GM20000 (cell line): Measurements from ENCODE around the gene PRPSAP1.
"Not testable (repeated sequence)": the region's sequence is repeated elsewhere in the genome, so short reads cannot be mapped to it uniquely, and the experiment has no call there.

ENCODE experiments used
- DNase-seq: peaks from one replicate; pipeline ENCODE4 v3.0.0; 2012; ENCODE audit warnings: low spot score
- CTCF ChIP-seq: IDR thresholded peaks from 2 replicates; pipeline ENCODE4 v1.5.1; 2012; ENCODE audit warnings: mild to moderate bottlenecking, control low read depth; ENCODE audit errors: extremely low read depth, missing control alignments

The PRPSAP1 gene

DNA sequence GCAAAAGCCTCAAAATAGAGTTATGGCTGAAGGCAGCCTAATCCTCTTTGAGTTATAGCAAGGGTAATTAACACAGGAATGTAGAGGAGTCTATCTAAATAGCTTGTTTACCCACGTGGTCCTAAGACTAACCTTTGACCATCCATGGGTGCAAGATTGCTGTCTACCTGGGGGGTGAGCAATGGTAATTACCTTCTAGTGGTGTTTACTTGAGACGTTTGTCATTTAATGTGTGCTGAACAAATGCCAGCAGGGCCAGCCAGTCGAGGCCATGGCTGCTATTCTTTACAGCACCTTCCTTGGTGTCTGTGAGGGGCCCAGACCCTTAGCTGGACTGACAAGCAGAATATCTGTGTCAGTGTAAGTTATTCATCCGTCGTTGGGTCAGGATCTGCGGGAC lies 13.9 kb upstream of the PRPSAP1 start:
- no peak for TF ChIP-seq CTCF

DNA sequence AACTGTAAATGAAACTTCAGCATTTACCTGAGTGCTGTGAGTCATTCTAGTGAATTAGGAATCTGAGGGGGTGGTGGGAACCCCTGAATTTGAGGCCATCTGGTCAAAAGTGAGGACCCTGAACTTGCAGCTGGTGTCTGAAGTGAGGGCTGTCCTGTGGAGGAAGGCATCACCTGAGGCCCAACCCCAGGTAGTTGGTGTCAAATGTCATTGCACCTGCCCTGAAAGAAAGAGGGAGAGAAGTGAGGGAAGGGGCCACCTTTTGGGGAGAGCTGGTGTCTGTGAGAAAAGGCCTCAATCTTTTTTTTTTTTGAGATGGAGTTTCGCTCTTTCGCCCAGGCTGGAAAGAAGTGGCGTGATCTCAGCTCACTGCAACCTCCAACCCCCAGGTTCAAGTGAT lies 12.5 kb upstream of the PRPSAP1 start:
- no peak for DNase-seq
- TF ChIP-seq CTCF, result no peak

More for the DNA sequence above, 13.9 kb upstream of the PRPSAP1 start:
- DNase-seq, result no peak

- no peak for TF ChIP-seq CTCF
- no peak for DNase-seq
Measured at GRCh38 chr17:76365256-76365903, 11.7 kb upstream of the PRPSAP1 start.

GRCh38 chr17:76363107-76363842 lies 9.6 kb upstream of the PRPSAP1 start:
- no peak for TF ChIP-seq CTCF
- DNase-seq, result no peak

DNA sequence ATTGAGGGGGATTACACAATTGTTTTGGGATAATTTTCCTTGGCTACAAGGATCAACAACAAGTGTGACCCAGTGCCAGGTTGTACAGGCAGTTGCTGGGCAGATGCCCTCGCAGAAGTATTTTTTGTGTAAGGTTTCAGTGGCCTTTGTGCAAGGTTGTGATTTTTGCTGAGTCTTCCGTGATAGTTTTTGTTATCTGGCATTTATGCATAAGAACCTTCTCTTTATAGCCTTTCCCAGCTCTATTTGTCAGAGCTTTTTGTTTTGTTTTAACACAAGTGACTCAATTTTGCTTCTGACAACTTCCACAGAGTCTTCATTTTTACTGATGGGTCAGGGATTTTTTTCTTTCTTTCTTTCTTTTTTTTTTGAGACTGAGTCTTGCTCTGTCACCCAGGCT lies 6.7 kb upstream of the PRPSAP1 start:
- TF ChIP-seq CTCF, result no peak
- no peak for DNase-seq

DNA sequence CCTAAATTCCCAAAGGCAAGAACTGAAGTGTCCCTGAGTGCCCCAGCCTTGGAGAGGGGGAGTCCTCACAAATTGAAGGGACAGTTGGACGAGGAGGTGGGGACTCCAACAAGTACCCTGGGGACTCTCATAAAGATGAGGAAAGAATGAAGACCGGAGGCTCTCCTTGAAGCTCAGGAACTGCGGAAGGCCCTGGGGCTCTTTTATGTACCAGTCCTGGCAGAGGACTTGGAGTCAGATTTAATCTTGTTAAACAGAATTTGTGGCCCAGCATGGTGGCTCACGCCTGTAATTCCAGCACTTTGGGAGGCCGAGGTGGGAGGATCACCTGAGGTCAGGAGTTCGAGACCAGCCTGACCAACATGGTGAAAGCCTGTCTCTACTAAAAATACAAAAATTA lies 6.1 kb upstream of the PRPSAP1 start:
- not testable (repeated sequence) for DNase-seq

- DNase-seq, result no peak
- no peak for TF ChIP-seq CTCF
Measured at GRCh38 chr17:76359375-76359774, 5.7 kb upstream of the PRPSAP1 start.

- DNase-seq, result no peak
- no peak for TF ChIP-seq CTCF
Measured at GRCh38 chr17:76357597-76358158, 4.0 kb upstream of the PRPSAP1 start.
